Heart left ventricle (tissue), 13 donors: ENCODE results near the gene WNK2.

Experiments used
- CTCF ChIP-seq, 12 donors: fragments of 200-600 bp; sonication (generic) in 4 of 12; IDR thresholded peaks; one replicate each; pipeline versions ENCODE4 v1.5.0 to v1.8.0; 2018 to 2022; ENCODE audit warnings: antibody characterized with exemption in 12 of 12, mild to moderate bottlenecking in 5 of 12
- POLR2A ChIP-seq, 2 donors: fragments of 450-650 bp; IDR thresholded peaks; one replicate each; pipeline ENCODE4 v1.6.1; 2017; ENCODE audit warnings: antibody characterized with exemption in 2 of 2, mild to moderate bottlenecking in 2 of 2, moderate library complexity in 2 of 2
- donor health status: ischemic (EF 13 %, LVEDD 7.1; RV severe dilation, severe dysfunction).
- donor health status: DM: no; HTN: yes; CAD: no.
- donor health status: DM: no; HTN: no; CAD: no.
- donor health status: ischemic (EF 25% LVEDD 6.9; RV normal size, moderate dysfunction).
- donor health status: ischemic (EF 25% LVEDD 5.7; RV mildly dilated, moderate dysfunction).
- donor health status: ischemic (EF 35%, LVEDD 5.7; RV mildly dilated, moderate dysfunction).
- donor health status: nonischemic (EF 11% LVEDD 7.7; RV severe dilation, severe dysfunction).
- donor health status: DM: yes; HTN: yes; CAD: no.
- donor health status: PGD.
- donor health status: ischemic (EF 29% LVEDD 5.4; RV normal size, mild dysfunction).
- donor health status: nonischemic (EF 23%, LVEDD 6.1; RV moderate dilation, normal function).

GRCh38 chr9:93299418-93300174 lies 115.7 kb downstream of the WNK2 start:
- TF ChIP-seq POLR2A (IDR thresholded peaks at IDR 0.05) (no peak), CTCF (IDR thresholded peaks at IDR 0.05) (no peak)
